T-cell (primary cell): Measurements from ENCODE around the gene CALML6. TPM values are rescaled to one million over a fixed set of nuclear protein-coding genes. Genes with fewer than 3 reads are reported as not detected.

Source experiments
- ATAC-seq, 4 experiments: fragments of 200-7000 bp in 3 of 4; fragments of 150-1000 bp in 1 of 4; cut with Tn5 transposase; replicated peaks in 1 of 4; 1 replicate in 3 of 4; 2 replicates in 1 of 4; pipeline ENCODE4 v1.10.0; 2021; ENCODE audit warnings: moderate library complexity in 3 of 4, mild to moderate bottlenecking in 2 of 4, moderate number of reproducible peaks in 1 of 4
- CTCF ChIA-PET, 2 donors: fragments of 300-600 bp; sonication (Branson Sonifier 250); formaldehyde crosslinking; loops; one replicate each; lab custom pipeline; 2022; ENCODE audit warnings: antibody characterized with exemption in 2 of 2; lab: Charles Lee
- POLR2A ChIA-PET, 2 donors: fragments of 300-600 bp; sonication (Branson Sonifier 250); formaldehyde crosslinking; loops; one replicate each; lab custom pipeline; 2022; ENCODE audit warnings: antibody characterized with exemption in 2 of 2; lab: Charles Lee
- DNase-seq, 35 experiments: peaks; one replicate each; pipeline versions ENCODE4 v3.0.0 to v3.0.0-alpha.2; 2013 to 2023
- H3K27ac ChIP-seq: one replicate; pipeline ENCODE4 v1.5.1; 2013; ENCODE audit warnings: low read length
- H3K27me3 ChIP-seq, 2 experiments: replicated peaks in 1 of 2; 1 replicate in 1 of 2; 2 replicates in 1 of 2; pipeline versions ENCODE4 v1.6.1 to v1.7.0; 2013; ENCODE audit warnings: low read length in 1 of 2, mixed read lengths in 1 of 2; ENCODE audit not compliant: control insufficient read depth in 2 of 2, insufficient read depth in 2 of 2; ENCODE audit errors: extremely low read depth in 1 of 2
- H3K36me3 ChIP-seq, 2 donors: 1 replicate in 1 of 2; 2 replicates in 1 of 2; pipeline versions ENCODE4 v1.6.1 to v1.7.0; 2013; ENCODE audit warnings: low read length in 1 of 2; ENCODE audit not compliant: control insufficient read depth in 2 of 2, insufficient read depth in 1 of 2; ENCODE audit errors: extremely low read depth in 1 of 2
- H3K4me1 ChIP-seq, 2 experiments: 1 replicate in 1 of 2; 2 replicates in 1 of 2; pipeline versions ENCODE4 v1.6.1 to v1.7.0; 2013; ENCODE audit warnings: low read length in 2 of 2, mixed read lengths in 1 of 2; ENCODE audit not compliant: insufficient read depth in 2 of 2, control insufficient read depth in 1 of 2; ENCODE audit errors: extremely low read depth in 1 of 2
- H3K4me3 ChIP-seq, 2 donors: 1 replicate in 1 of 2; 2 replicates in 1 of 2; pipeline versions ENCODE4 v1.5.1 to v1.7.0; 2013; ENCODE audit warnings: mild to moderate bottlenecking in 2 of 2, low read length in 1 of 2, moderate library complexity in 1 of 2; ENCODE audit not compliant: control insufficient read depth in 1 of 2; ENCODE audit errors: extremely low read depth in 1 of 2
- H3K9me3 ChIP-seq: 2 replicates; pipeline ENCODE4 v1.7.0; 2013
- H3K27ac Mint-ChIP-seq, 2 donors: one replicate each; pipeline ENCODE4 v1.8.0; 2020 to 2021; ENCODE audit warnings: mild to moderate bottlenecking in 2 of 2, mixed read lengths in 2 of 2
- H3K27me3 Mint-ChIP-seq, 2 donors: one replicate each; pipeline ENCODE4 v1.8.0; 2021 to 2022; ENCODE audit warnings: mixed read lengths in 2 of 2
- H3K36me3 Mint-ChIP-seq: one replicate; pipeline ENCODE4 v1.8.0; 2021; ENCODE audit warnings: mixed read lengths
- H3K4me1 Mint-ChIP-seq, 3 donors: one replicate each; pipeline ENCODE4 v1.8.0; 2020 to 2022; ENCODE audit warnings: mixed read lengths in 3 of 3, mild to moderate bottlenecking in 1 of 3
- H3K4me3 Mint-ChIP-seq, 3 donors: one replicate each; pipeline ENCODE4 v1.8.0; 2020 to 2022; ENCODE audit warnings: mild to moderate bottlenecking in 3 of 3, mixed read lengths in 3 of 3, moderate library complexity in 3 of 3
- H3K9me3 Mint-ChIP-seq, 3 donors: one replicate each; pipeline ENCODE4 v1.8.0; 2020 to 2022; ENCODE audit warnings: mixed read lengths in 3 of 3
- WGBS: methylation state at CpG from one replicate; pipeline ENCODE4 v1.1.5; 2013; ENCODE audit warnings: missing lambda C conversion rate; ENCODE audit not compliant: insufficient coverage; 5-methylcytosine and 5-hydroxymethylcytosine counted together
- total RNA-seq, 35 experiments: library from RNA in 6 of 35; stranded (reverse) in 6 of 35; fragments of 120-200 nt in 1 of 35; gene quantifications; one replicate each; pipeline versions ENCODE4 v1.2.1 to v1.2.4 and lab custom pipeline; 2013 to 2026

Gene CALML6
- total RNA-seq, 5 donors from 2014 or later (not counting 1 experiment from before 2014, with no cell fraction given): 0.82 to 1.3 (median 1.1) TPM

DNA sequence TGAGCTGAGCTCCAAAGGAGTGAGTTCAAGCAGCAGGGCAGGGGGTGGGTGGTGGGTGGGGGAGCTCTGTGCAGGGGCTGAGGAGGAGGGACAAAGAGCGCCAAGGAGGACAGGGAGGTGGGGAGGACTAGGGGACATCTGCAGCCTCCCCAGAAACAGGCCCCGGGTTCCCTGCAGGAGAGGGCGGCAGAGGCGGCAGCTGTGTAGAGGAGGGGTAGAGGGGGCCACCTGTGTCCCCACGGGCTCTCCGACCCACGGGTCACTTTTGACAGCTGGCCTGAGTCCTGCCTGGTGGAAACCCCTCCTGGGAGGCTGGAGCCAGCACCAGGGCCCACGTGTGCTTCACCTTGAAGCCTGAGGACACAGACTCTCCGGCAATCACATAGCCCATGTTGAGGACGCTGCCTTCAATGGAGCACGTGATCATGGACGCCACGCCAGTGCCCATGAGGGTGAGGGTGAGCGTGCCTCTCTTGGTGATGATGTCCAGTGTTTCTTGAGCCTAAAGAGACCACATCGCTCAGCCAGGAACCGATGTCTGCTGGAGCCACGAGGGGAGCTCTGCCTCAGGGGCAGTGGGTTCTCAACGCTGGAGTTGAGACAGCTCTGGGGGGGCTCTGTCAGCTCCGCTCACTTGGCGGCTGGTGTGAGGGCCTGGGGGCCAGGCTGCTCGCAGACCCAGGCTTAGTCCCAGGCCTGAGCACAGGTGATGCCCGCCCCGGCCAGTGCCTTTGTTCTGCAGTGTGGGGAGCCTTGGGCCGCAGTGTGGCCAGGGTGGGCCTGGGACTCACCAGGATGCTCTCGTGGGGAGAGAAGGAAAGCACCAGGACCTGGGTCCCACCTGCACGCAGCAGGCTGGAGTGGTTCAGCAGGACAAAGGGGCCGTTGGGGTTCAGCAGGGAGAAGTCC, 10.6 kb downstream of the CALML6 start:
- Mint-ChIP-seq H3K4me1 (no peaks in the 10 kb centered on the region), H3K36me3 (no peaks in the 10 kb centered on the region), H3K27ac (no peak overlapping the region), H3K4me3 (no peak overlapping the region), H3K9me3 (no peaks in the 10 kb centered on the region), H3K27me3 (no peaks in the 10 kb centered on the region)
- Histone ChIP-seq H3K36me3 (no peaks in the 10 kb centered on the region), H3K4me1 (peaks cover 0 to 1% of the 10 kb centered on the region in 2 experiments), H3K27me3 (peaks cover 0 to 3% of the 10 kb centered on the region in 2 experiments), H3K27ac (no peak overlapping the region), H3K4me3 (no peak overlapping the region), H3K9me3 (no peaks in the 10 kb centered on the region)
- ChIA-PET CTCF (no interaction called here), POLR2A (interaction anchor here in 1 of 2 donors (0.6 kb wide), 1 partner anchor 153 kb away, joined by 3 read pairs; no protein-coding TSS in a partner anchor)
- WGBS: 80% methylated on average over 26 of the region's 27 CpGs
- ATAC-seq (no peak), DNase-seq (no peak)

DNA sequence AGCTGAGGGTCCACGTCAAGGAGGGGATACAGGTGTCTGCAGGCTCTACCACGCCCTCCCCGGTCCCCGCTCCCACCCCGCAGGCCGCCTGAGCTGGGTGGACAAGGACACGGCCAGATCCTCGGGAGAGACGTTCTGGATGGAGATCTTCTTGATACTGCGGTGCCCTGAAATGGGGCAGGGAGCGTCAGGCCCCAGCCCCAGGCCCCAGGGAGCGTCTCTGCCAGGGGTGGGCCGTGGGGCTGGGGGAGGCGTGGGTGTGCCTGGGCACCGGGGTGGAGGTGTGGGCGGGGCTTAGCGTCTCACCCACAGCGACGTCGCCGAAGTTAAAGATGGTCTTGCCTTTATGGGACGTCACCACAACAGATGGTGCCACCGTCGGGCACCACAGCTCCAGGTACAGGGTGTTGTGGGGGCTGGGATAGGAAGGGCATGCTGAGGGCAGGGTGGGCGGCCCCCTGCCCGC, 11.3 kb downstream of the CALML6 start:
- Mint-ChIP-seq H3K9me3 (no peaks in the 10 kb centered on the region), H3K27me3 (no peaks in the 10 kb centered on the region), H3K36me3 (no peaks in the 10 kb centered on the region), H3K27ac (no peak overlapping the region), H3K4me1 (no peaks in the 10 kb centered on the region), H3K4me3 (no peak overlapping the region)
- ChIA-PET POLR2A (interaction anchor here in 1 of 2 donors (0.6 kb wide), 1 partner anchor 153 kb away, joined by 3 read pairs; no protein-coding TSS in a partner anchor), CTCF (no interaction called here)
- DNase-seq (no peak), ATAC-seq (no peak)
- Histone ChIP-seq H3K36me3 (no peaks in the 10 kb centered on the region), H3K9me3 (no peaks in the 10 kb centered on the region), H3K4me3 (no peak overlapping the region), H3K27me3 (peaks cover 0 to 3% of the 10 kb centered on the region in 2 experiments), H3K27ac (no peak overlapping the region), H3K4me1 (no peaks in the 10 kb centered on the region)
- 82% methylated on average over 11 of the region's 26 CpGs for WGBS

- Mint-ChIP-seq H3K9me3 (no peaks in the 10 kb centered on the region), H3K27me3 (no peaks in the 10 kb centered on the region), H3K4me1 (no peaks in the 10 kb centered on the region), H3K4me3 (no peak overlapping the region), H3K27ac (no peak overlapping the region), H3K36me3 (no peaks in the 10 kb centered on the region)
- Histone ChIP-seq H3K27ac (no peak overlapping the region), H3K4me1 (no peaks in the 10 kb centered on the region), H3K36me3 (no peaks in the 10 kb centered on the region), H3K27me3 (peaks cover 0 to 3% of the 10 kb centered on the region in 2 experiments), H3K4me3 (no peak overlapping the region), H3K9me3 (no peaks in the 10 kb centered on the region)
- CTCF ChIA-PET: no interaction called here
- DNase-seq: no peak
- ATAC-seq: no peak
- WGBS: 77% methylated on average over 21 of the region's 21 CpGs
- POLR2A ChIA-PET: interaction anchor here (0.5 to 0.6 kb wide), 2 partner anchors 67 to 154 kb away, joined by 3 read pairs; no protein-coding TSS in a partner anchor
Observed at GRCh38 chr1:1926886-1927660, 12.0 kb downstream of the CALML6 start.

- WGBS: 93% methylated on average over 20 of the region's 25 CpGs
- ChIA-PET POLR2A (interaction anchor here in 1 of 2 donors (0.5 kb wide), 1 partner anchor 66 kb away, joined by 3 read pairs; no protein-coding TSS in a partner anchor), CTCF (no interaction called here)
- no peak overlapping the region for H3K4me3 Mint-ChIP-seq
- DNase-seq: no peak
- no peaks in the 10 kb centered on the region for H3K4me1 Mint-ChIP-seq
- H3K27me3 ChIP-seq: peaks cover 0 to 3% of the 10 kb centered on the region in 2 experiments
- H3K4me1 ChIP-seq: no peaks in the 10 kb centered on the region
- ATAC-seq: no peak
- H3K36me3 Mint-ChIP-seq: no peaks in the 10 kb centered on the region
- no peak overlapping the region for H3K4me3 ChIP-seq
- no peaks in the 10 kb centered on the region for H3K9me3 ChIP-seq
- H3K27ac ChIP-seq: no peak overlapping the region
- no peaks in the 10 kb centered on the region for H3K36me3 ChIP-seq
- no peak overlapping the region for H3K27ac Mint-ChIP-seq
- H3K27me3 Mint-ChIP-seq: no peaks in the 10 kb centered on the region
- H3K9me3 Mint-ChIP-seq: no peaks in the 10 kb centered on the region
Observed at GRCh38 chr1:1927751-1928150, 12.7 kb downstream of the CALML6 start.

GRCh38 chr1:1928231-1929101, 13.4 kb downstream of the CALML6 start:
- H3K9me3 Mint-ChIP-seq: no peaks in the 10 kb centered on the region
- Histone ChIP-seq H3K27ac (no peak overlapping the region), H3K27me3 (peaks cover 0 to 3% of the 10 kb centered on the region in 2 experiments), H3K9me3 (no peaks in the 10 kb centered on the region), H3K4me3 (no peak overlapping the region), H3K36me3 (no peaks in the 10 kb centered on the region), H3K4me1 (no peaks in the 10 kb centered on the region)
- no peaks in the 10 kb centered on the region for H3K4me1 Mint-ChIP-seq
- DNase-seq: no peak
- WGBS: 79% methylated on average over 22 of the region's 34 CpGs
- POLR2A ChIA-PET: no interaction called here
- H3K27ac Mint-ChIP-seq: no peak overlapping the region
- no peak overlapping the region for H3K4me3 Mint-ChIP-seq
- no peaks in the 10 kb centered on the region for H3K36me3 Mint-ChIP-seq
- no peaks in the 10 kb centered on the region for H3K27me3 Mint-ChIP-seq
- CTCF ChIA-PET: no interaction called here
- ATAC-seq: no peak
